ENCODE results near the gene LARP1.
"Not testable (repeated sequence)": the region's sequence is repeated elsewhere in the genome, so short reads cannot be mapped to it uniquely, and the experiment has no call there.

The LARP1 gene

GRCh38 chr5:154832804-154833203 is 77.6 kb downstream of the LARP1 start:
- not testable (repeated sequence) for DNase-seq

- DNase-seq = no peak
Measured at GRCh38 chr5:154834053-154834452, 78.9 kb downstream of the LARP1 start.

GRCh38 chr5:154835701-154836052 is 80.5 kb downstream of the LARP1 start:
- not testable (repeated sequence) for DNase-seq

- DNase-seq = no peak
Measured at GRCh38 chr5:154836225-154836624, 81.0 kb downstream of the LARP1 start.

- DNase-seq = no peak
Measured at GRCh38 chr5:154837009-154837901, 82.1 kb downstream of the LARP1 start.

GRCh38 chr5:154840435-154841272 is 85.5 kb downstream of the LARP1 start:
- DNase-seq = no peak

GRCh38 chr5:154841273-154841661 is 86.1 kb downstream of the LARP1 start:
- DNase-seq = no peak

- DNase-seq = no peak
Measured at GRCh38 chr5:154842689-154843530, 87.7 kb downstream of the LARP1 start.

GRCh38 chr5:154844809-154845208 is 89.6 kb downstream of the LARP1 start:
- no peak for DNase-seq

- DNase-seq = no peak
Measured at GRCh38 chr5:154849264-154849785, 94.1 kb downstream of the LARP1 start.

GRCh38 chr5:154849791-154850201 is 94.6 kb downstream of the LARP1 start:
- no peak for DNase-seq

GRCh38 chr5:154850255-154851062 is 95.3 kb downstream of the LARP1 start, which contains the start of gene FAXDC2:
TSS of gene FAXDC2 (minus strand) at chr5:154850603. CDS start at chr5:154838178, 12,425 bp downstream.
- DNase-seq = no peak

GRCh38 chr5:154851351-154851750 is 96.2 kb downstream of the LARP1 start:
- DNase-seq = no peak

GRCh38 chr5:154857530-154858296 is 102.5 kb downstream of the LARP1 start:
- DNase-seq = peak; percentile 89

- peak; percentile 98 for DNase-seq
Measured at GRCh38 chr5:154858297-154858971, 103.3 kb downstream of the LARP1 start, which contains the start of gene CNOT8. TSS of gene CNOT8 (plus strand) at chr5:154858627. CDS start at chr5:154863279, 4,652 bp downstream.

GRCh38 chr5:154858972-154859871 is 104.0 kb downstream of the LARP1 start:
- peak; percentile 27 for DNase-seq

- peak; percentile 50 for DNase-seq
Measured at GRCh38 chr5:154860123-154860522, 104.9 kb downstream of the LARP1 start.

- DNase-seq = no peak
Measured at GRCh38 chr5:154860765-154861164, 105.6 kb downstream of the LARP1 start.

GRCh38 chr5:154861946-154862345 is 106.8 kb downstream of the LARP1 start:
- DNase-seq = no peak

Measured in activated CD4-positive, alpha-beta T cell treated with anti-CD3 and anti-CD28 coated beads, Interleukin-10, Interleukin-2, amounts not matched to agents 100 ng/mL and 50 ng/mL, durations not matched to agents 16 hours and 8 hours (primary cell).